Pancreas (tissue), 10 donors: ENCODE data around the gene ERI3. TPM values are rescaled to one million over a fixed set of nuclear protein-coding genes. Genes with fewer than 3 reads are reported as not detected.

Experiments used
- ATAC-seq, 4 donors: fragments of 200-7000 bp; cut with Tn5 transposase; one replicate each; pipeline versions ENCODE4 v1.8.0 to v1.9.1; 2020; ENCODE audit warnings: mild to moderate bottlenecking in 4 of 4, moderate library complexity in 4 of 4
- DNase-seq, 6 donors: peaks; one replicate each; pipeline ENCODE4 v3.0.0-alpha.2; 2020
- FAIRE-seq: peaks from 2 replicates; lab custom pipeline; 2012; peaks lifted over from hg19 to GRCh38; lab: Jason Lieb, UNC
- H3K27ac ChIP-seq, 4 donors: fragments of 200-600 bp; sonication (generic); 1 replicate in 3 of 4; 2 replicates in 1 of 4; pipeline versions ENCODE4 v1.5.0 to v1.8.0; 2020
- H3K27me3 ChIP-seq, 4 donors: fragments of 200-600 bp; one replicate each; pipeline ENCODE4 v1.8.0; 2021
- H3K36me3 ChIP-seq, 3 donors: fragments of 200-600 bp; sonication (generic) in 1 of 3; one replicate each; pipeline versions ENCODE4 v1.5.0 to v1.8.0; 2020 to 2021
- H3K4me1 ChIP-seq, 3 donors: fragments of 200-600 bp; one replicate each; pipeline ENCODE4 v1.8.0; 2021
- H3K4me3 ChIP-seq, 4 donors: fragments of 200-600 bp; sonication (generic) in 2 of 4; one replicate each; pipeline versions ENCODE4 v1.5.0 to v1.8.0; 2020 to 2021
- H3K9me3 ChIP-seq, 4 donors: fragments of 200-600 bp; one replicate each; pipeline ENCODE4 v1.8.0; 2021
- CTCF ChIP-seq, 4 donors: fragments of 200-600 bp; sonication (generic) in 3 of 4; IDR thresholded peaks; one replicate each; pipeline versions ENCODE4 v1.5.0 to v1.8.0; 2021; ENCODE audit warnings: antibody characterized with exemption in 4 of 4
- WGBS, 2 donors: extraction: QIAGEN DNeasy Blood & Tissue Kit; methylation state at CpG; one replicate each; pipeline ENCODE4 v1.1.7; 2013; 5-methylcytosine and 5-hydroxymethylcytosine counted together
- intact Hi-C, 3 donors: fragments of 100-400 bp; cut with DNase I; formaldehyde crosslinking; loops; one replicate each; pipeline versions ENCODE4 v1.11.1 to v1.14.2; 2022
- polyA plus RNA-seq, 2 donors: library from polyadenylated mRNA; stranded (reverse); fragments of 200-250 nt; gene quantifications; one replicate each; pipeline ENCODE4 v1.2.3, GENCODE V29; 2013
- total RNA-seq, 6 donors: library from RNA; stranded (reverse); fragmentation: NEBNext Ultra II Directional in 4 of 6; extraction: Animal tissue kit (Norgen Biotek cat#: 25700) in 4 of 6; gene quantifications; one replicate each; pipeline versions ENCODE4 v1.2.1 to v1.2.4, GENCODE V29; 2021 to 2023
- donor health status: healthy with polysubstance abuse.
- donor health status: DM: no; HTN: no; CAD: no; lungs with moderate emphysema.
- donor health status: DM: no; HTN: no; CAD: no.
- donor health status: control.
- donor health status: control.
- donor health status: Bipolar disorder and iron deficiency.
- donor health status: DM: yes; HTN: yes; CAD: no.
- donor health status: DM: no; HTN: no; CAD: no.
- donor health status: DM: no; HTN: no; CAD: no.
- donor health status: DM: yes; HTN: yes; CAD: no.

Gene ERI3
- total and polyA plus RNA-seq, 8 donors: 18.9 to 33.7 (median 21.8) TPM

GRCh38 chr1:44273560-44274350, 81.3 kb downstream of the ERI3 start:
- ATAC-seq: no peak
- no peaks in the 10 kb centered on the region for H3K9me3 ChIP-seq

GRCh38 chr1:44272992-44273391, 82.1 kb downstream of the ERI3 start:
- Histone ChIP-seq H3K36me3 (no peaks in the 10 kb centered on the region), H3K9me3 (no peaks in the 10 kb centered on the region), H3K27ac (no peak overlapping the region), H3K4me3 (no peak overlapping the region), H3K27me3 (no peaks in the 10 kb centered on the region), H3K4me1 (peaks cover 0 to 4% (median 0%) of the 10 kb centered on the region in 3 donors)
- WGBS, 2 donors: 89 to 93% methylated on average over 3 of the region's 3 CpGs
- ATAC-seq (no peak), FAIRE-seq (no peak), DNase-seq (no peak)
- no peak for TF ChIP-seq CTCF (IDR thresholded peaks at IDR 0.05)
- intact Hi-C loops: no loop called here

More at GRCh38 chr1:44273560-44274350, 81.3 kb downstream of the ERI3 start:
- Histone ChIP-seq H3K27ac (no peak overlapping the region), H3K4me3 (no peak overlapping the region), H3K4me1 (peaks cover 0 to 4% (median 0%) of the 10 kb centered on the region in 3 donors), H3K27me3 (no peaks in the 10 kb centered on the region), H3K36me3 (no peaks in the 10 kb centered on the region)
- DNase-seq: no peak
- intact Hi-C loops: no loop called here
- 98% methylated on average over 6 of the region's 6 CpGs for WGBS, 2 donors
- FAIRE-seq: no peak
- TF ChIP-seq CTCF (IDR thresholded peaks at IDR 0.05): no peak

- FAIRE-seq (no peak), DNase-seq (no peak), ATAC-seq (no peak)
- Histone ChIP-seq H3K4me3 (no peak overlapping the region), H3K27ac (no peak overlapping the region), H3K27me3 (no peaks in the 10 kb centered on the region), H3K36me3 (no peaks in the 10 kb centered on the region), H3K4me1 (no peaks in the 10 kb centered on the region), H3K9me3 (no peaks in the 10 kb centered on the region)
- WGBS, 2 donors: 92 to 96% methylated on average over 3 of the region's 3 CpGs
- no peak for TF ChIP-seq CTCF (IDR thresholded peaks at IDR 0.05)
- intact Hi-C loops: no loop called here
Observed at GRCh38 chr1:44271646-44272045, 83.4 kb downstream of the ERI3 start.

DNA sequence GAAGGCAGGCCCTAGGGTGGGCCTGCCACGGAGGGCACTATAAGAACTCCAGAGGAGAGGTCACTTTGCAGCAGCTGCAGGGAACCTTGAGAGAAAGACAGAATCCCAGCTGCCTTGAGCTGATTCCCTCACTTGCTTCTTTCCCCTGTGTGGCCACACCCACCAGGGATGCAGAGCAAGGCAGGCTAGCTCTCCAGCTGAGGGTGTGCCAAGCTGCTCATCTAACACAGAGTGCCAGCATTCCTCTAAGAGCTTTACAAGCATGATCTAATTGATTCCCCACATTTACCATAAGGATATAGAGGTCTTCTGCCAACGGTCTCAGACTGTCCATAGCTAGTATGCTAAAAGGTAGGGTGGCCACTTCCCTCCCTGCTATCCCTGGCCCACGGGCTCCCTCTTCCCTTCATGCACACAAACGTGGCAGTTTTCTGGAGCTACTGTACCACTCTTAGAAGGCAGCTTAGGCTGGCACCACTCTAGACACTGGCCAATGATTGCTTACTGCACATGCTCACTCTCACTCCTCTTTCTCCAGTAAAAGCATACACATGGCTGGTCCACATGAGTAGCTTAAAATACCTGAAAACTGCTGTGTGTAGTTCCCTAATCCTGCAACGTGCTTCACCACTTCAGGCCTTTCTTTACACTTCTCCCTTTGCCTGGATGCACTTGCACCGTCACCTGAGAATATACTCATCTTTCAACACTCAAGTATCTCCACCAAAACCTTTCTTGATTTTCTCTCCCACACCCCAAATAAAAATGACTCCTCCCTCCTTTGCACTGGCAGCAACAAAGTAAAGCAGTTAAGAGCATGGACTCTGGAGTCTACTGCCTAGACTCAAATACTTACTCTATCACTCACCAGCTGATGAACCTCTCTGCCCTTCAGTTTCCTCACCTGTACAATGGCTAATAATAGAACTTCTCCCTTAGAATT, 84.1 kb downstream of the ERI3 start:
- TF ChIP-seq CTCF (IDR thresholded peaks at IDR 0.05): no peak
- ATAC-seq (no peak), FAIRE-seq (no peak), DNase-seq (no peak)
- H3K36me3 ChIP-seq: no peaks in the 10 kb centered on the region
- H3K4me1 ChIP-seq: no peaks in the 10 kb centered on the region
- no peak overlapping the region for H3K27ac ChIP-seq
- H3K4me3 ChIP-seq: no peak overlapping the region
- H3K27me3 ChIP-seq: no peaks in the 10 kb centered on the region
- 83 to 89% methylated on average over 6 of the region's 6 CpGs for WGBS, 2 donors
- H3K9me3 ChIP-seq: no peaks in the 10 kb centered on the region
- intact Hi-C loops: no loop called here
